Mesendoderm (in vitro differentiated cells): ENCODE results near the gene HRH1.
A peak's percentile ranks its signal among the peaks of the same experiment; 100 is the strongest.
"Not testable (repeated sequence)": the region's sequence is repeated elsewhere in the genome, so short reads cannot be mapped to it uniquely, and the experiment has no call there.

ENCODE experiments used
- DNase-seq: peaks from one replicate; pipeline ENCODE4 v3.0.0; 2013
- H2AK5ac ChIP-seq: 2 replicates; pipeline ENCODE4 v1.6.1; 2013; ENCODE audit warnings: low read length, inconsistent platforms
- H2BK120ac ChIP-seq: 2 replicates; pipeline ENCODE4 v1.6.1; 2013; ENCODE audit warnings: low read depth, mild to moderate bottlenecking, low read length, moderate library complexity, mixed read lengths
- H2BK15ac ChIP-seq: replicated peaks from 2 replicates; pipeline ENCODE4 v1.6.1; 2013; ENCODE audit warnings: low read depth, mild to moderate bottlenecking, moderate library complexity
- H2BK5ac ChIP-seq: 2 replicates; pipeline ENCODE4 v1.6.1; 2013; ENCODE audit warnings: low read length, inconsistent platforms
- H3K18ac ChIP-seq: 2 replicates; pipeline ENCODE4 v1.6.1; 2013; ENCODE audit warnings: mild to moderate bottlenecking, low read length, mixed read lengths
- H3K23ac ChIP-seq: one replicate; pipeline ENCODE4 v1.6.1; 2013; ENCODE audit warnings: low read length
- H3K27ac ChIP-seq: 2 replicates; pipeline ENCODE4 v1.5.1; 2013; ENCODE audit warnings: low read depth, mild to moderate bottlenecking, inconsistent platforms, low read length, moderate library complexity
- H3K27me3 ChIP-seq: 2 replicates; pipeline ENCODE4 v1.6.1; 2013; ENCODE audit warnings: low read length, control low read depth, mild to moderate bottlenecking, inconsistent platforms; ENCODE audit not compliant: insufficient read depth, poor library complexity
- H3K36me3 ChIP-seq: 2 replicates; pipeline ENCODE4 v1.6.1; 2013; ENCODE audit warnings: low read length, inconsistent platforms; ENCODE audit not compliant: control insufficient read depth, insufficient read depth
- H3K4ac ChIP-seq: one replicate; pipeline ENCODE4 v1.6.1; 2013; ENCODE audit warnings: low read depth, mild to moderate bottlenecking, low read length, moderate library complexity
- H3K4me1 ChIP-seq: 2 replicates; pipeline ENCODE4 v1.6.1; 2013; ENCODE audit warnings: low read depth, low read length, inconsistent platforms; ENCODE audit not compliant: control insufficient read depth
- H3K4me2 ChIP-seq: 2 replicates; pipeline ENCODE4 v1.6.1; 2013; ENCODE audit warnings: low read length
- H3K4me3 ChIP-seq: 2 replicates; pipeline ENCODE4 v1.5.1; 2013; ENCODE audit warnings: mild to moderate bottlenecking, low read length
- H3K56ac ChIP-seq: one replicate; pipeline ENCODE4 v1.6.1; 2013; ENCODE audit warnings: low read length
- H3K79me1 ChIP-seq: 2 replicates; pipeline ENCODE4 v1.6.1; 2013; ENCODE audit warnings: low read length, inconsistent platforms
- H3K79me2 ChIP-seq: 2 replicates; pipeline ENCODE4 v1.6.1; 2013; ENCODE audit warnings: mild to moderate bottlenecking, low read length; ENCODE audit not compliant: control insufficient read depth, insufficient read depth
- H3K9ac ChIP-seq: 2 replicates; pipeline ENCODE4 v1.6.1; 2013; ENCODE audit warnings: low read length, inconsistent platforms
- H4K5ac ChIP-seq: one replicate; pipeline ENCODE4 v1.6.1; 2013; ENCODE audit warnings: low read length
- H4K8ac ChIP-seq: one replicate; pipeline ENCODE4 v1.6.1; 2013; ENCODE audit warnings: low read depth, mild to moderate bottlenecking, control low read depth, low read length, moderate library complexity
- WGBS: extraction: QIAGEN DNeasy Blood & Tissue Kit; methylation state at CpG from one replicate; pipeline ENCODE4 v1.1.7; 2013; ENCODE audit warnings: low lambda C conversion rate, missing lambda C conversion rate; ENCODE audit not compliant: insufficient coverage; ENCODE audit errors: extremely low coverage; 5-methylcytosine and 5-hydroxymethylcytosine counted together

The HRH1 gene

DNA sequence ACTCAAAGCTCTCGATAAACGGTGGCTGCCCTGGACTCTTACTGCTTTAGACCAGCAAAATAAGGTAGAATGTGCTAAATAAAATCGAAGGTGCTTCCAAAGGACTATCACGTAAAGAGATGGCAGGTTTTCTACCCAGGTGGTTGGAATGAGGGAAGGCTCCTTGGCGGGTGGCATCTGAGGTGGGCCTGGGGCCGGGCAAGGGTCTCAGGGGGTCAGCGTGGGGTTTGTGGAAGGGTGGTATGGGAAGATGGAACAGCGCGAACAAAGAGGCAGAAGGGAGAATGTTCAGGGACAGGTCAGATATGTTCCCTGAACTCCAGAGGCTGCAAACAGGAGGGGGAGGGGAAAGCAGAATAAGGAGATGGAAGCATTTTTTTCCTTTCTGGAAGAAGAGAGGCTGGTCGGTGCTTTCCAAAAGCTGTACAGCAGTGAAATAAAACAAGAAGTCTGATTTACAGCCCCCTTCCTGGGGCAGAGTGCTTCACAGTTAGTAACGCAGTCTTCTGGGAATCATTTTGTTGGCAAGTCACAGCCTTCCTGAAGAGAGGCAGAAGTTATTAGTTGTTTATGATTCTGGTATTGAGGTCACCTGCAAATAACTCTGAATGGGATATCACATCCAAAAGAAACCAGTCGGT, 59.6 kb downstream of the HRH1 start:
- Histone ChIP-seq H3K9ac (no peak overlapping the region), H3K56ac (no peak overlapping the region), H4K5ac (no peak overlapping the region), H3K4ac (no peak overlapping the region), H3K4me1 (no peaks in the 10 kb centered on the region), H3K27me3 (no peaks in the 10 kb centered on the region), H3K4me3 (no peak overlapping the region), H3K36me3 (no peaks in the 10 kb centered on the region), H3K79me2 (no peaks in the 10 kb centered on the region), H3K27ac (no peak overlapping the region), H4K8ac (no peak overlapping the region), H3K79me1 (no peaks in the 10 kb centered on the region), H2BK5ac (no peak overlapping the region), H3K4me2 (no peak overlapping the region), H2AK5ac (no peak overlapping the region), H2BK120ac (no peak overlapping the region), H2BK15ac (no peak overlapping the region), H3K18ac (no peak overlapping the region), H3K23ac (no peak overlapping the region)
- no peak for DNase-seq
- no CpG with 5 or more reads among the region's 12 CpGs for WGBS

DNA sequence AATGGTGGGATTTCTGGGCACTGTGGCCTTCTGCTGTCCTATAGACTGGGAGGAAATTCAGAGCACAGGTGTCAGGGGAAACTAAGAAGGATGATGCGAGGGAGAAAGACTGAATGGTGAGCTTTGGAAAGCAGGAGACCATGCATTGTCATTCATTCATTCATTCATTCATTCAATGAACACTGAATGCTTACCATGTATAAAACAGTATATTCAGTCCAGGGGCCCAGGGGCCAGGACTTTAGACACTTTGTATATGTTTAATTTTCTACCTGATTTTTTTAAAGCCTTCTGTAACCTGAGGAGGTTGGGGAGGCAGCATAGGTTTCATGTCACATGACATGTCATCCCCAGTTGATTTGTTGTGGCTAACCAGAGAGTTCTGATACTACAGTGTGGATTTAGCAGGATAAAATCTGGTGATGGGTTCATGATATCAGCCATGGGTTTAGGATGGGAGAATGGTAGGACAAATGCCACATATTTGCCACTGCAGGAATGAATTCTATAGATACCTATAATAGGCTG, 60.2 kb downstream of the HRH1 start:
- no peak overlapping the region for H3K27ac ChIP-seq
- no peak overlapping the region for H3K4me3 ChIP-seq
- H3K56ac ChIP-seq, result no peak overlapping the region
- H4K8ac ChIP-seq, result no peak overlapping the region
- H3K18ac ChIP-seq, result no peak overlapping the region
- no peak overlapping the region for H3K9ac ChIP-seq
- H3K4me2 ChIP-seq, result no peak overlapping the region
- no peak overlapping the region for H3K4ac ChIP-seq
- no peaks in the 10 kb centered on the region for H3K36me3 ChIP-seq
- H3K27me3 ChIP-seq, result no peaks in the 10 kb centered on the region
- DNase-seq, result no peak
- no CpG with 5 or more reads among the region's 1 CpG for WGBS
- H3K4me1 ChIP-seq, result no peaks in the 10 kb centered on the region
- no peak overlapping the region for H2BK120ac ChIP-seq
- no peak overlapping the region for H2BK15ac ChIP-seq
- no peak overlapping the region for H4K5ac ChIP-seq
- H3K79me1 ChIP-seq, result no peaks in the 10 kb centered on the region
- H2BK5ac ChIP-seq, result no peak overlapping the region
- no peak overlapping the region for H3K23ac ChIP-seq
- H3K79me2 ChIP-seq, result no peaks in the 10 kb centered on the region
- no peak overlapping the region for H2AK5ac ChIP-seq

DNA sequence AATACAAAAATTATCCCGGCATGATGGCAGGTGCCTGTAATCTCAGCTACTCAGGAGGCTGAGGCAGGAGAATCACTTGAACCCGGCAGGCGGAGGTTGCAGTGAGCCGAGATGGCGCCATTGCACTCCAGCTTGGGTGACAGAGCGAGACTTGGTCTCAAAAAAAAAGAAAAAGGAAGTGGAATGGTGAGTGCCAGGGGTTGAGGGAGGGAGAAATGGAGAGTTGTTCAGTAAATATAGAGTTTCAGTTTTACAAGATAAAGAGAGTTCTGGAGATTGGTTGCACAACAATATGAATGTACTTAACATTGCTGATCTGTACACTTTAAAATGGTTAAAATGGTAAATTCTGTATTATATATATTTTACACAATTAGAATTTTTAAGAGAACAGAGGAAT, 63.1 kb downstream of the HRH1 start:
- not testable (repeated sequence) for H3K4me2 ChIP-seq, H2BK5ac ChIP-seq, H2BK15ac ChIP-seq, H3K4me3 ChIP-seq, H3K23ac ChIP-seq, H3K4me1 ChIP-seq, DNase-seq, H3K27me3 ChIP-seq, H3K56ac ChIP-seq, H3K18ac ChIP-seq, H2AK5ac ChIP-seq, H3K9ac ChIP-seq, H3K79me2 ChIP-seq, H3K4ac ChIP-seq, H4K5ac ChIP-seq, H3K36me3 ChIP-seq, H3K27ac ChIP-seq, H3K79me1 ChIP-seq, H4K8ac ChIP-seq, H2BK120ac ChIP-seq
- no CpG with 5 or more reads among the region's 6 CpGs for WGBS

DNA sequence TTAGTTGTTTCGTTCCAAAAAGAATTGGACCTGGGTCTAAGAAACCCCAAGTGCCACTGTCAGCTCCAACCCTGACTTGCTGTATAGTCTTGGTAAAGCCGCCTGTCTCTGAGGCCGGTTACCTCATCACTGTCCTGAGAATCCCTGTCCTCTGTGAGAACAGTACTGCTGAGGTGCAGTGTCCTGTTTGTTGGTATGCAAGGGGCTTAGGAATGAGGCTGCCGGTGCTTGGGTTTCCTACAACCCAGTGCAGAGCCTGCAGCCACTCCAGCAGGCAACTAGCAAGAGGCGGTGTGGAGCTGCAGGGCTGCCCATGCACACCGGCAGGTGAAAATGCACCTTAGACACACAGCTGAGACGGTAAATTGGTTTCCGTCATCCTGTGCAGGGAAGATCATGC, 65.9 kb downstream of the HRH1 start:
- Histone ChIP-seq H3K23ac (no peak overlapping the region), H2BK5ac (no peak overlapping the region), H2AK5ac (no peak overlapping the region), H3K4me1 (no peaks in the 10 kb centered on the region), H3K56ac (no peak overlapping the region), H3K27ac (no peak overlapping the region), H3K36me3 (no peaks in the 10 kb centered on the region), H3K79me1 (no peaks in the 10 kb centered on the region), H3K79me2 (no peaks in the 10 kb centered on the region), H3K18ac (no peak overlapping the region), H3K4me2 (no peak overlapping the region), H3K4ac (no peak overlapping the region), H4K5ac (no peak overlapping the region), H2BK120ac (no peak overlapping the region), H3K9ac (no peak overlapping the region), H2BK15ac (no peak overlapping the region), H3K4me3 (no peak overlapping the region), H3K27me3 (no peaks in the 10 kb centered on the region), H4K8ac (no peak overlapping the region)
- no CpG with 5 or more reads among the region's 8 CpGs for WGBS
- peak; percentile 22 for DNase-seq

DNA sequence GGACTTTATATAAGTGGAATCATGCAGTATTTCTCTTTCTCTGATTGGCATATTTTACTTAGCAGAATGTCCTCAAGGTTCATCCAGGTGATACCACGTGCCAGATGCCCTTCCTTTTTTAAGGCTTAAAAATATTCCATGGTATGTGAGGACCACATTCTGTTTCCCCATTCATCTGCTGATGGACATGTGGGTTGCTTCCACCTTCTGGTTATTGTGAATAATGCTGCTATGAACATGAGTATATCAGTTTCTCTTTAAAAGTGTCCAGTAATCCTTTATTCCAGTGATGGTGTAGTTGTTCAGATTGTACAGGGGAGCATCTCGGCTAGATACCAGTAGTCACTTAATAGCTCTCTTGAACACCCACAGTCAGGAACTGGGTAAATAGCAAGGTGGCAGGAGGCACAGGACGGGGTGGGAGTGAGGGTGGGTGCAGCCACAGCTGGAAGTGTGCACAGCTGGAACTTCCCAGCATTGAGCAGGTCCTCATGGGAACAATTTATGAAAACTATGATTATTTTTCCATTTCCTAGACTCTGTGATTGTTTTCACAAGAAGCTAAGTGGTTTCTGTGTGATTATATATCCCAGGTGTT, 67.6 kb downstream of the HRH1 start:
- Histone ChIP-seq H3K9ac (no peak overlapping the region), H2BK15ac (no peak overlapping the region), H4K5ac (no peak overlapping the region), H3K27me3 (no peaks in the 10 kb centered on the region), H4K8ac (no peak overlapping the region), H3K18ac (no peak overlapping the region), H3K36me3 (no peaks in the 10 kb centered on the region), H3K23ac (no peak overlapping the region), H3K79me2 (no peaks in the 10 kb centered on the region), H3K79me1 (no peaks in the 10 kb centered on the region), H3K4me3 (no peak overlapping the region), H3K27ac (no peak overlapping the region), H3K4ac (no peak overlapping the region), H2BK120ac (no peak overlapping the region), H3K56ac (no peak overlapping the region), H3K4me2 (no peak overlapping the region), H3K4me1 (no peaks in the 10 kb centered on the region), H2BK5ac (no peak overlapping the region), H2AK5ac (no peak overlapping the region)
- WGBS, result no CpG with 5 or more reads among the region's 3 CpGs
- no peak for DNase-seq

DNA sequence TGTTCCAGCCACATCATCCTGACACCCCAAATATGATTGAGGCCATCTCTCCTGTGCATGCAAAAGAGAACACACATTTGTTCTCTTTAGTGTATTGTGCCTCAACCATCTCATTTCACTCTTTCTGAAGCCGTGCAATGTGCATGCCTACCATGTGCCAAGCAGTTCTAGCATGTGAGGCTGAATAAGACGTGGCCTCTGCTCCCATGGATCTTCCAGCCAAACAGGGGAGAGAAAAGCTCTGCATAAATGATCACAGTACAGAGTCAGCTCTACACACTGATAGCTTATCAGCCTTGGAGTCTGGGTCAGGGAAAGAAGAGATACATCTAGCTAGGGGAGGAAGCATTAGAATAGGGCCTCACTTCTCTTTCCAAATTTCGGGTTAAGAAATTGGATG, 69.7 kb downstream of the HRH1 start:
- WGBS, result no CpG with 5 or more reads among the region's 3 CpGs

More for the DNA sequence above, 69.7 kb downstream of the HRH1 start:
- no peak overlapping the region for H2BK5ac ChIP-seq
- H3K79me1 ChIP-seq, result no peaks in the 10 kb centered on the region
- H2AK5ac ChIP-seq, result no peak overlapping the region
- no peaks in the 10 kb centered on the region for H3K4me1 ChIP-seq
- H3K4me2 ChIP-seq, result no peak overlapping the region
- H4K8ac ChIP-seq, result no peak overlapping the region
- no peak overlapping the region for H3K4ac ChIP-seq
- no peak overlapping the region for H2BK120ac ChIP-seq
- H4K5ac ChIP-seq, result no peak overlapping the region
- no peak overlapping the region for H3K9ac ChIP-seq
- H3K27me3 ChIP-seq, result no peaks in the 10 kb centered on the region
- H3K79me2 ChIP-seq, result no peaks in the 10 kb centered on the region
- no peak for DNase-seq
- H3K36me3 ChIP-seq, result no peaks in the 10 kb centered on the region
- H3K4me3 ChIP-seq, result no peak overlapping the region
- H2BK15ac ChIP-seq, result no peak overlapping the region
- no peak overlapping the region for H3K56ac ChIP-seq
- H3K23ac ChIP-seq, result no peak overlapping the region
- no peak overlapping the region for H3K18ac ChIP-seq
- H3K27ac ChIP-seq, result no peak overlapping the region
